ENCODE data around the gene GLIS1. TPM values are rescaled to one million over a fixed set of nuclear protein-coding genes. Genes with fewer than 3 reads are reported as not detected.

Gene GLIS1
- total RNA-seq, 1 donor from 2014 or later: not detected

- Mint-ChIP-seq H3K36me3 (ENCODE audit: low read depth) (no peaks in the 10 kb centered on the region), H3K4me3 (no peak overlapping the region), H3K4me1 (no peaks in the 10 kb centered on the region), H3K27ac (no peak overlapping the region), H3K9me3 (no peaks in the 10 kb centered on the region), H3K27me3 (peaks cover 2% of the 10 kb centered on the region)
- DNase-seq (no peak), ATAC-seq (ENCODE audit: low read depth) (no peak)
- no peak for TF ChIP-seq CTCF (IDR thresholded peaks at IDR 0.05)
- intact Hi-C loops (cut with micrococcal nuclease): no loop called here
- CTCF ChIA-PET: no interaction called here
- POLR2A ChIA-PET: no interaction called here
Observed at GRCh38 chr1:53507116-53507820, 231.7 kb downstream of the GLIS1 start.

- H3K4me3 Mint-ChIP-seq: no peak overlapping the region
- no peak for TF ChIP-seq CTCF (IDR thresholded peaks at IDR 0.05)
- H3K9me3 Mint-ChIP-seq: no peaks in the 10 kb centered on the region
- ATAC-seq (ENCODE audit: low read depth) (no peak), DNase-seq (no peak)
- no peak overlapping the region for H3K27ac Mint-ChIP-seq
- intact Hi-C loops (cut with micrococcal nuclease): no loop called here
- no peaks in the 10 kb centered on the region for H3K4me1 Mint-ChIP-seq
- ChIA-PET CTCF (no interaction called here), POLR2A (no interaction called here)
- H3K36me3 Mint-ChIP-seq (ENCODE audit: low read depth): no peaks in the 10 kb centered on the region
- peaks cover 2% of the 10 kb centered on the region for H3K27me3 Mint-ChIP-seq
Observed at GRCh38 chr1:53506355-53507050, 232.5 kb downstream of the GLIS1 start.

GRCh38 chr1:53505891-53506290, 233.1 kb downstream of the GLIS1 start:
- TF ChIP-seq CTCF (IDR thresholded peaks at IDR 0.05): no peak
- ChIA-PET CTCF (no interaction called here), POLR2A (no interaction called here)
- Mint-ChIP-seq H3K27me3 (peaks cover 2% of the 10 kb centered on the region), H3K4me1 (no peaks in the 10 kb centered on the region), H3K4me3 (no peak overlapping the region), H3K9me3 (no peaks in the 10 kb centered on the region), H3K36me3 (ENCODE audit: low read depth) (no peaks in the 10 kb centered on the region), H3K27ac (no peak overlapping the region)
- no peak for DNase-seq
- ATAC-seq (ENCODE audit: low read depth): no peak
- intact Hi-C loops (cut with micrococcal nuclease): no loop called here

GRCh38 chr1:53505401-53505800, 233.6 kb downstream of the GLIS1 start:
- intact Hi-C loops (cut with micrococcal nuclease): no loop called here
- no peaks in the 10 kb centered on the region for H3K4me1 Mint-ChIP-seq
- no peak overlapping the region for H3K27ac Mint-ChIP-seq
- CTCF ChIA-PET: no interaction called here
- no peak for TF ChIP-seq CTCF (IDR thresholded peaks at IDR 0.05)
- no peaks in the 10 kb centered on the region for H3K36me3 Mint-ChIP-seq (ENCODE audit: low read depth)
- peaks cover 2% of the 10 kb centered on the region for H3K27me3 Mint-ChIP-seq
- H3K9me3 Mint-ChIP-seq: no peaks in the 10 kb centered on the region
- ATAC-seq (ENCODE audit: low read depth) (no peak), DNase-seq (no peak)
- POLR2A ChIA-PET: no interaction called here
- H3K4me3 Mint-ChIP-seq: no peak overlapping the region

GRCh38 chr1:53504901-53505300, 234.1 kb downstream of the GLIS1 start:
- no peaks in the 10 kb centered on the region for H3K4me1 Mint-ChIP-seq
- ChIA-PET CTCF (no interaction called here), POLR2A (no interaction called here)
- TF ChIP-seq CTCF (IDR thresholded peaks at IDR 0.05): no peak
- intact Hi-C loops (cut with micrococcal nuclease): no loop called here
- H3K4me3 Mint-ChIP-seq: no peak overlapping the region
- H3K27ac Mint-ChIP-seq: no peak overlapping the region
- no peaks in the 10 kb centered on the region for H3K36me3 Mint-ChIP-seq (ENCODE audit: low read depth)
- H3K9me3 Mint-ChIP-seq: no peaks in the 10 kb centered on the region
- peaks cover 5% of the 10 kb centered on the region for H3K27me3 Mint-ChIP-seq
- DNase-seq: no peak
- ATAC-seq (ENCODE audit: low read depth): no peak
